Subcutaneous abdominal adipose tissue (tissue), 5 donors: Measurements from ENCODE around the gene PLBD2.
"Not testable (repeated sequence)": the region's sequence is repeated elsewhere in the genome, so short reads cannot be mapped to it uniquely, and the experiment has no call there.

ENCODE experiments used
- H3K27ac ChIP-seq: one replicate; pipeline ENCODE4 v1.7.0; 2013; ENCODE audit warnings: low read depth, mild to moderate bottlenecking, inconsistent platforms, low read length, moderate library complexity
- H3K27me3 ChIP-seq, 5 donors: one replicate each; pipeline ENCODE4 v1.7.0; 2013; ENCODE audit warnings: low read length in 5 of 5, inconsistent platforms in 1 of 5; ENCODE audit not compliant: control insufficient read depth in 5 of 5, insufficient read depth in 4 of 5
- H3K36me3 ChIP-seq, 5 donors: one replicate each; pipeline ENCODE4 v1.7.0; 2013; ENCODE audit warnings: low read length in 5 of 5; ENCODE audit not compliant: control insufficient read depth in 5 of 5, insufficient read depth in 5 of 5
- H3K4me1 ChIP-seq, 5 donors: one replicate each; pipeline ENCODE4 v1.7.0; 2013; ENCODE audit warnings: low read length in 5 of 5, mild to moderate bottlenecking in 3 of 5, moderate library complexity in 1 of 5; ENCODE audit not compliant: control insufficient read depth in 5 of 5, insufficient read depth in 5 of 5
- H3K4me3 ChIP-seq, 5 donors: one replicate each; pipeline ENCODE4 v1.7.0; 2013; ENCODE audit warnings: low read length in 5 of 5, low read depth in 1 of 5
- H3K9ac ChIP-seq, 5 donors: one replicate each; pipeline ENCODE4 v1.7.0; 2013; ENCODE audit warnings: low read length in 5 of 5, mild to moderate bottlenecking in 4 of 5, moderate library complexity in 3 of 5
- H3K9me3 ChIP-seq, 5 donors: one replicate each; pipeline ENCODE4 v1.7.0; 2013; ENCODE audit warnings: low read length in 5 of 5; ENCODE audit not compliant: control insufficient read depth in 5 of 5
- donor health status: healthy.
- donor health status: healthy.
- donor health status: healthy.
- donor health status: healthy.
- donor health status: healthy.

Gene PLBD2

GRCh38 chr12:113348849-113349536, 9.4 kb upstream of the PLBD2 start:
- no peak overlapping the region for H3K27ac ChIP-seq
- no peaks in the 10 kb centered on the region for H3K4me1 ChIP-seq
- no peaks in the 10 kb centered on the region for H3K36me3 ChIP-seq
- no peak overlapping the region for H3K9ac ChIP-seq
- no peaks in the 10 kb centered on the region for H3K9me3 ChIP-seq
- no peak overlapping the region for H3K4me3 ChIP-seq
- peaks cover 0 to 8% (median 0%) of the 10 kb centered on the region in 5 donors for H3K27me3 ChIP-seq

GRCh38 chr12:113351089-113351488, 7.3 kb upstream of the PLBD2 start:
- H3K36me3 ChIP-seq = no peaks in the 10 kb centered on the region
- no peak overlapping the region for H3K9ac ChIP-seq
- H3K4me1 ChIP-seq = no peaks in the 10 kb centered on the region
- H3K27me3 ChIP-seq = peaks cover 0 to 8% (median 0%) of the 10 kb centered on the region in 5 donors
- no peak overlapping the region for H3K27ac ChIP-seq
- no peak overlapping the region for H3K4me3 ChIP-seq
- no peaks in the 10 kb centered on the region for H3K9me3 ChIP-seq

- H3K4me1 ChIP-seq = peaks cover 3 to 12% (median 6%) of the 10 kb centered on the region in 5 donors
- H3K27me3 ChIP-seq, H3K9me3 ChIP-seq, H3K4me3 ChIP-seq, H3K27ac ChIP-seq, H3K9ac ChIP-seq, H3K36me3 ChIP-seq: not testable (repeated sequence)
These were observed 4.2 kb upstream of the PLBD2 start for GRCh38 chr12:113354192-113354591.

GRCh38 chr12:113359133-113359938, 949 bp downstream of the PLBD2 start:
- peaks cover 0 to 4% (median 0%) of the 10 kb centered on the region in 5 donors for H3K36me3 ChIP-seq
- peaks cover 5 to 33% (median 26%) of the 10 kb centered on the region in 5 donors for H3K4me1 ChIP-seq
- peak overlapping the region; percentile 76 to 89 (median 79) for H3K9ac ChIP-seq
- H3K27ac ChIP-seq = peak overlapping the region; percentile 80
- no peaks in the 10 kb centered on the region for H3K27me3 ChIP-seq
- peak overlapping the region; percentile 80 to 95 (median 86) for H3K4me3 ChIP-seq
- no peaks in the 10 kb centered on the region for H3K9me3 ChIP-seq

GRCh38 chr12:113359939-113360748, 1.8 kb downstream of the PLBD2 start:
- Histone ChIP-seq H3K27me3 (no peaks in the 10 kb centered on the region), H3K4me1 (peaks cover 5 to 33% (median 26%) of the 10 kb centered on the region in 5 donors), H3K36me3 (peaks cover 0 to 8% (median 0%) of the 10 kb centered on the region in 5 donors), H3K27ac (peak overlapping the region; percentile 43), H3K4me3 (peak overlapping the region; percentile 80 to 95 (median 86)), H3K9ac (peak overlapping the region in 2 of 5 donors; percentile 62 to 85), H3K9me3 (no peaks in the 10 kb centered on the region)

- Histone ChIP-seq H3K27ac (peak overlapping the region; percentile 24), H3K36me3 (peaks cover 0 to 8% (median 0%) of the 10 kb centered on the region in 5 donors)
These were observed 3.4 kb downstream of the PLBD2 start for GRCh38 chr12:113361574-113362370.

GRCh38 chr12:113364698-113365097, 6.3 kb downstream of the PLBD2 start:
- Histone ChIP-seq H3K36me3 (peaks cover 2 to 18% (median 4%) of the 10 kb centered on the region in 5 donors), H3K9ac (no peak overlapping the region), H3K27me3 (no peaks in the 10 kb centered on the region), H3K27ac (no peak overlapping the region), H3K4me1 (peaks cover 0 to 31% (median 17%) of the 10 kb centered on the region in 5 donors), H3K9me3 (no peaks in the 10 kb centered on the region), H3K4me3 (no peak overlapping the region)

More at GRCh38 chr12:113361574-113362370, 3.4 kb downstream of the PLBD2 start:
- Histone ChIP-seq H3K4me3 (no peak overlapping the region), H3K9me3 (no peaks in the 10 kb centered on the region), H3K27me3 (no peaks in the 10 kb centered on the region), H3K4me1 (peaks cover 5 to 37% (median 28%) of the 10 kb centered on the region in 5 donors), H3K9ac (no peak overlapping the region)

GRCh38 chr12:113365639-113366395, 7.4 kb downstream of the PLBD2 start:
- Histone ChIP-seq H3K9ac (no peak overlapping the region), H3K9me3 (no peaks in the 10 kb centered on the region), H3K27ac (no peak overlapping the region), H3K36me3 (peaks cover 3 to 24% (median 8%) of the 10 kb centered on the region in 5 donors), H3K4me1 (peaks cover 0 to 25% (median 10%) of the 10 kb centered on the region in 5 donors), H3K4me3 (no peak overlapping the region), H3K27me3 (no peaks in the 10 kb centered on the region)

GRCh38 chr12:113366827-113367226, 8.4 kb downstream of the PLBD2 start:
- Histone ChIP-seq H3K27ac (no peak overlapping the region), H3K9ac (no peak overlapping the region), H3K4me3 (no peak overlapping the region), H3K9me3 (no peaks in the 10 kb centered on the region), H3K27me3 (no peaks in the 10 kb centered on the region), H3K36me3 (peaks cover 3 to 34% (median 14%) of the 10 kb centered on the region in 5 donors), H3K4me1 (peaks cover 0 to 22% (median 7%) of the 10 kb centered on the region in 5 donors)
